KBM-7 (cell line): Measurements from ENCODE around the gene REM2.

Experiments
- DNase-seq: peaks from one replicate; pipeline ENCODE4 v3.0.0-alpha.2; 2015
- in situ Hi-C: fragments of 300-500 bp; cut with MboI; formaldehyde crosslinking; loops from 2 replicates; pipeline ENCODE4 v1.14.3; 2020; ENCODE audit warnings: low sequenced_read_pairs, low pct_unique_long_range_greater_than_20kb, mixed read lengths

REM2 gene

DNA sequence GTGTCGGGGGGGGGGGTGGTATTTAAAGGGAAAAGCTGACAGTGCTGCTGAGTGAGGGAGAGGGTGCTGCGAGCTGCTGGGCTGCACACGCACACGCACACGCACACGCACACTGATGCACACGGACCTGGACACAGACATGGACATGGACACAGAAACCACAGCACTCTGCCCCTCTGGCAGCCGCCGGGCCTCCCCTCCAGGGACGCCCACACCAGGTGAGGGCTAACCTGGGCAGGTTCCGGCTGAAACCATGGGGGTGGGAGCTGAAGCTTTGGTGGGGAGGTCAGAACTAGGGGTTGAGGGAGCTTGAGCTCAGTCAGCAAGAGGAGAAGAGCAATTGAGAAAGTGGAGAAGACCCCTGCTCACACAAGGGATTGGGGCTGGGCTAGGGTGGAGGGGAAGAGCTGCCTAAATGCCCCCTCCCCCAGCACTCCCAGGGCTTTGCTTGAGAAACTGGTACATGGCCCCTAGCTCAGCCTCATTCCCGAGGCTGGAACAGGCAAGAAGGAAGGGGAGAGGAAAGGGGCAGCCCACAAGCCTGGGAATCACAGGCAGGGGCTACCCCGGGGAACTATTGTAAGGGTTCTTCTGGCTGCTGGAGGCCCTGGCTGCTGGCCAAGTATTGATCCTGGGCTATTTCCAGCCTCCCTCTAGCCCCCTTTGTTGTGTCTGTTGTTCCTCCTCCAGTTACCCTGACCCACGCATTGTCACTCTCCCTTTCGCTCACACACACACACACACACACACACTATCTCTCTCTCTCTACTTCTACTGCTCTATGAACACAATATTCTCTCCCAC is at the start of gene REM2:
REM2 (plus strand) TSS at position 50 of the 804 bp plus-strand sequence; CDS start at position 116, 66 bp downstream.
- DNase-seq = peak; percentile 23

GRCh38 chr14:22835505-22835904 is 47.5 kb upstream of the REM2 start:
- in situ Hi-C loops = no loop called here
- DNase-seq = no peak

More for the DNA sequence above, at the start of gene REM2:
- in situ Hi-C loops = no loop called here

DNA sequence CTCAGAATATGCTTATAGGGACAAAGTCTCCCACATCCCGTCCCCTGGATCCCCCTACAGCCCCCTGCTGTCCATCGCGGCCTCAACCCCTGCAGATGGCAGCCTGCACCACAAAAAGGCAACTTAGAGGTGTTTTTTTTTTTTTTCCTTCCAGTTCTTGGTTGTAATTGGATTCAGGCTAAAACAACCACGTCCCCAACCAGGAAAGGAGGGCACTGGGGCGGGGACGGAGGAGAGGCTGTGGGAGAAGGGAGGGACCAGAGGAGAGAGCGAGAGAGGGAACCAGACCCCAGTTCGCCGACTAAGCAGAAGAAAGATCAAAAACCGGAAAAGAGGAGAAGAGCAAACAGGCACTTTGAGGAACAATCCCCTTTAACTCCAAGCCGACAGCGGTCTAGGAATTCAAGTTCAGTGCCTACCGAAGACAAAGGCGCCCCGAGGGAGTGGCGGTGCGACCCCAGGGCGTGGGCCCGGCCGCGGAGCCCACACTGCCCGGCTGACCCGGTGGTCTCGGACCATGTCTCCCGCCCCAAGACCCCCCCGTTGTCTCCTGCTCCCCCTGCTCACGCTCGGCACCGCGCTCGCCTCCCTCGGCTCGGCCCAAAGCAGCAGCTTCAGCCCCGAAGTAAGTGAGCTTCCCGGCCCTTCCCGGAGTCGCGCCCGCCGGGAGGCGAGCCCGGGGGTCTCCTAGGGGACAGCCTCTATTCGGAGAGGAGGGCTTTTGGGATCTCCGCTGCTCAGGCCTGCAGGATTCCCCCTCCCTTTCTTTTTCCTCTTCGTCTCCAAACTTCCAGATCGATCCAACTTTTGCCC is 46.5 kb upstream of the REM2 start, which contains the start of gene MMP14:
MMP14 (plus strand) TSS at position 285 of the 813 bp plus-strand sequence; CDS start at position 518, 233 bp downstream.
- in situ Hi-C loops = no loop called here
- no peak for DNase-seq

- in situ Hi-C loops = no loop called here
- no peak for DNase-seq
These were observed 45.8 kb upstream of the REM2 start for GRCh38 chr14:22837114-22837749.

GRCh38 chr14:22837750-22838538 is 45.1 kb upstream of the REM2 start:
- no peak for DNase-seq
- in situ Hi-C loops = no loop called here

DNA sequence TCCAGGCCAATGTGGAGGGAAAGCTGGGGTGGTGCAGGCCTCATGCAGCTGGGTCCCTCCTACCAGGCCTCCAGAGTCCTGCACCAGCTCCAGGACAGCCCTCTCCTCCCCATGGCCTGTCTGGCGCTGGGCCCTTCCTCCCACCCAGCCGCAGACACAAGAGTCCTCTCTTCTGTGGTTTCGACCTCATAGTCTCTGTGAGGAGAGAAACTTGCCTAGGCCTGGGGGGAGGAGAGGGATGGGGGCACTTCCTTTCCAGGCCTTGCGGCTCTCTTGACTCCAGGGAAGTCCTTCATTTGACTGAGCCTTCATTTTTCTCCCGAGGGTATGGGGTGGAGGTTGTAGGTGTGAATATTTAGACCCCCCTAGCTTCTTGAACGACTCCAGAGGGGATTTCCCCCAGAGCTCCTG is 44.4 kb upstream of the REM2 start:
- in situ Hi-C loops = no loop called here
- peak; percentile 82 for DNase-seq

GRCh38 chr14:22839159-22839779 is 43.8 kb upstream of the REM2 start:
- DNase-seq = no peak
- in situ Hi-C loops = no loop called here

GRCh38 chr14:22841311-22841710 is 41.7 kb upstream of the REM2 start:
- in situ Hi-C loops = no loop called here
- no peak for DNase-seq

- in situ Hi-C loops = no loop called here
- DNase-seq = no peak
These were observed 41.3 kb upstream of the REM2 start for GRCh38 chr14:22841769-22842168.

DNA sequence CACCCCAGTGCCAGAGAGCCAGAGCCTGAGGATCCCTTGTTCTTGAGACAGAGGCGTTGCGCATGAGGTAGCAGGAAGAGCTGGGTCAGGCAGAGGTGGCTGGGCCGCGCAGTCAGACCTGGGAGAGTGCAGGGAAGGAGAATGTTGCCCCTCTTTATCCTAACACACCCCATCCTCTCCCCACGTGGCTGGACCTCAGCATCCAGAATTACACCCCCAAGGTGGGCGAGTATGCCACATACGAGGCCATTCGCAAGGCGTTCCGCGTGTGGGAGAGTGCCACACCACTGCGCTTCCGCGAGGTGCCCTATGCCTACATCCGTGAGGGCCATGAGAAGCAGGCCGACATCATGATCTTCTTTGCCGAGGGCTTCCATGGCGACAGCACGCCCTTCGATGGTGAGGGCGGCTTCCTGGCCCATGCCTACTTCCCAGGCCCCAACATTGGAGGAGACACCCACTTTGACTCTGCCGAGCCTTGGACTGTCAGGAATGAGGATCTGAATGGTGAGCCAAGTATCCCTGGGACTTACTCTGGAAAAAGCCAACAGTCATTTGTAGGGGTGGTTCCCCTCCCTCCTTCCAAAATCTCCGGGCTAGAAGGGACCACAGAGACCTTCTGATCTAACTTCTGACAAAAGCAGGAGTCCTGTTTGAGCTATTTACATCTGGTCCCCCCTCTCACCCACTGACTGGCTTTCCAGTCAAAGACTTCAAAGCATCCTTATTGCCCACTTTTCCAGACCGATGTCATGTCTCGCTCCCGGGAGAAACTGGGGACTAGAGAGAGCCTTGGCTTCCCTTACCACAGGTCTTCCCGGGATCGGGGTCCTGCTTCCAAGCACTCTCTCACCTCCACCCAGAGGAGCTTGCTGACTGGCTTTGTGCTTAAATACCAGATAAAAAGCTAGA is 40.6 kb upstream of the REM2 start:
- in situ Hi-C loops = no loop called here
- no peak for DNase-seq

- no peak for DNase-seq
- in situ Hi-C loops = no loop called here
These were observed 39.7 kb upstream of the REM2 start for GRCh38 chr14:22843123-22843925.

DNA sequence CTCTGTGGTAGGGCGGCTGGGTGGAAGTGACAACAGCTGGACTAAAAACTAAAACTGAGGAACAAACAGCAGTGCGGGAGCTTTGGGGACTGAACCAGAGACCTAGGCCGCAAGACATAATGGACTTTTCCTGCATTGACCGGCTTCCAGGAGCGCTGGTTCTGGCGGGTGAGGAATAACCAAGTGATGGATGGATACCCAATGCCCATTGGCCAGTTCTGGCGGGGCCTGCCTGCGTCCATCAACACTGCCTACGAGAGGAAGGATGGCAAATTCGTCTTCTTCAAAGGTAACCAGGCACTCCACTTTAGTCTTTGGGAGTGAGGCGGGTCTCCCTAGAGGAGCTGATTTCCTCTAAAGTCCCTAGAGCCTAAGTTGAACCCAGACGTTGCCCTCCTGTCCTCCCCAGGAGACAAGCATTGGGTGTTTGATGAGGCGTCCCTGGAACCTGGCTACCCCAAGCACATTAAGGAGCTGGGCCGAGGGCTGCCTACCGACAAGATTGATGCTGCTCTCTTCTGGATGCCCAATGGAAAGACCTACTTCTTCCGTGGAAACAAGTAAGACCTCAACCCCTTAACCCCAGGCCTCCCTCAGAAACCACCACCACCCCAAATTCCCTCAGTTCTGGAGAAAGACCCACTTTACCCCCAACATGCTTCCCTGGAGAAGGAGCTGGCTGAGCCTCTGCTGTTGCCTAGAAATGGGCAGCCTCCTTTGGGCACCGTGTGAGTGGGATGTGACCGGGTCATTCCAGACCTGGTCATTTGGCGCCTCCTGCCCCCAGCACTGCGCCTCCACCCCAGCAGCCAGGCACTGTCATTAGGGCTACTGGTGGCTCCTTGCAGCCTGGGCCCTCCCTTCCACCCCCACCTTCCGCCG is 38.6 kb upstream of the REM2 start:
- DNase-seq = no peak
- in situ Hi-C loops = no loop called here

GRCh38 chr14:22845103-22845394 is 38.0 kb upstream of the REM2 start:
- in situ Hi-C loops = no loop called here
- no peak for DNase-seq

DNA sequence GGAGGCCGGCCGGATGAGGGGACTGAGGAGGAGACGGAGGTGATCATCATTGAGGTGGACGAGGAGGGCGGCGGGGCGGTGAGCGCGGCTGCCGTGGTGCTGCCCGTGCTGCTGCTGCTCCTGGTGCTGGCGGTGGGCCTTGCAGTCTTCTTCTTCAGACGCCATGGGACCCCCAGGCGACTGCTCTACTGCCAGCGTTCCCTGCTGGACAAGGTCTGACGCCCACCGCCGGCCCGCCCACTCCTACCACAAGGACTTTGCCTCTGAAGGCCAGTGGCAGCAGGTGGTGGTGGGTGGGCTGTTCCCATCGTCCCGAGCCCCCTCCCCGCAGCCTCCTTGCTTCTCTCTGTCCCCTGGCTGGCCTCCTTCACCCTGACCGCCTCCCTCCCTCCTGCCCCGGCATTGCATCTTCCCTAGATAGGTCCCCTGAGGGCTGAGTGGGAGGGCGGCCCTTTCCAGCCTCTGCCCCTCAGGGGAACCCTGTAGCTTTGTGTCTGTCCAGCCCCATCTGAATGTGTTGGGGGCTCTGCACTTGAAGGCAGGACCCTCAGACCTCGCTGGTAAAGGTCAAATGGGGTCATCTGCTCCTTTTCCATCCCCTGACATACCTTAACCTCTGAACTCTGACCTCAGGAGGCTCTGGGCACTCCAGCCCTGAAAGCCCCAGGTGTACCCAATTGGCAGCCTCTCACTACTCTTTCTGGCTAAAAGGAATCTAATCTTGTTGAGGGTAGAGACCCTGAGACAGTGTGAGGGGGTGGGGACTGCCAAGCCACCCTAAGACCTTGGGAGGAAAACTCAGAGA is 37.0 kb upstream of the REM2 start:
- DNase-seq = no peak
- in situ Hi-C loops = no loop called here

DNA sequence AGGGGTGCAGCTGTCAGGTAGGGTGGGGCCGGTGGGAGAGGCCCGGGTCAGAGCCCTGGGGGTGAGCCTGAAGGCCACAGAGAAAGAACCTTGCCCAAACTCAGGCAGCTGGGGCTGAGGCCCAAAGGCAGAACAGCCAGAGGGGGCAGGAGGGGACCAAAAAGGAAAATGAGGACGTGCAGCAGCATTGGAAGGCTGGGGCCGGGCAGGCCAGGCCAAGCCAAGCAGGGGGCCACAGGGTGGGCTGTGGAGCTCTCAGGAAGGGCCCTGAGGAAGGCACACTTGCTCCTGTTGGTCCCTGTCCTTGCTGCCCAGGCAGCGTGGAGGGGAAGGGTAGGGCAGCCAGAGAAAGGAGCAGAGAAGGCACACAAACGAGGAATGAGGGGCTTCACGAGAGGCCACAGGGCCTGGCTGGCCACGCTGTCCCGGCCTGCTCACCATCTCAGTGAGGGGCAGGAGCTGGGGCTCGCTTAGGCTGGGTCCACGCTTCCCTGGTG is 36.2 kb upstream of the REM2 start:
- in situ Hi-C loops = no loop called here
- DNase-seq = no peak
